Neural cell (in vitro differentiated cells): Measurements from ENCODE around the gene MCCD1. TPM values are rescaled to one million over a fixed set of nuclear protein-coding genes. Genes with fewer than 3 reads are reported as not detected.

Experiments used
- H2AFZ ChIP-seq: fragments of 200-600, 300-800 bp; sonication (generic), shearing (Covaris generic); 2 replicates; pipeline ENCODE4 v1.6.0; 2014; ENCODE audit warnings: low read depth, mild to moderate bottlenecking, antibody characterized with exemption, low read length, moderate library complexity
- H3F3A ChIP-seq: fragments of 200-600 bp; shearing (Covaris generic); 2 replicates; pipeline ENCODE4 v1.6.1; 2016; ENCODE audit warnings: mild to moderate bottlenecking, moderate library complexity, mixed read lengths, antibody characterized with exemption, low read length; ENCODE audit not compliant: insufficient read depth, poor library complexity, severe bottlenecking
- H3K27ac ChIP-seq: fragments of 200-600, 300-800 bp; sonication (generic), shearing (Covaris generic); 2 replicates; pipeline ENCODE4 v1.5.1; 2014; ENCODE audit warnings: mild to moderate bottlenecking, low read length, moderate library complexity
- H3K27me3 ChIP-seq: fragments of 300-800, 200-600 bp; sonication (generic), shearing (Covaris generic); 2 replicates; pipeline ENCODE4 v1.6.0; 2014; ENCODE audit warnings: mild to moderate bottlenecking, low read depth, low read length, moderate library complexity; ENCODE audit not compliant: insufficient read depth
- H3K36me3 ChIP-seq: fragments of 300-800, 200-600 bp; sonication (generic), shearing (Covaris generic); 2 replicates; pipeline ENCODE4 v1.5.1; 2014; ENCODE audit warnings: mild to moderate bottlenecking, antibody characterized with exemption, low read length, moderate library complexity; ENCODE audit not compliant: insufficient read depth
- H3K4me2 ChIP-seq: fragments of 300-800, 200-600 bp; sonication (generic), shearing (Covaris generic); 2 replicates; pipeline ENCODE4 v1.6.0; 2014; ENCODE audit warnings: mild to moderate bottlenecking, low read length
- H3K4me3 ChIP-seq: fragments of 300-800, 200-600 bp; sonication (generic), shearing (Covaris generic); 2 replicates; pipeline ENCODE4 v1.5.1; 2014; ENCODE audit warnings: mild to moderate bottlenecking, low read length, moderate library complexity
- H3K79me2 ChIP-seq: fragments of 200-600 bp; shearing (Covaris generic); replicated peaks from 2 replicates; pipeline ENCODE4 v1.6.0; 2014; ENCODE audit warnings: mild to moderate bottlenecking, low read length, moderate library complexity; ENCODE audit not compliant: insufficient read depth
- H3K9ac ChIP-seq: fragments of 300-800, 200-600 bp; sonication (generic), shearing (Covaris generic); 2 replicates; pipeline ENCODE4 v1.6.1; 2016; ENCODE audit warnings: mild to moderate bottlenecking, low read length, mixed read lengths
- H3K9me2 ChIP-seq: fragments of 200-600 bp; shearing (Covaris generic); 2 replicates; pipeline ENCODE4 v1.6.1; 2016; ENCODE audit warnings: mild to moderate bottlenecking, low read length, mixed read lengths; ENCODE audit not compliant: insufficient read depth
- H3K9me3 ChIP-seq: fragments of 200-600, 300-800 bp; sonication (generic), shearing (Covaris generic); 2 replicates; pipeline ENCODE4 v1.6.1; 2016; ENCODE audit warnings: mild to moderate bottlenecking, mixed run types, low read length, moderate library complexity, mixed read lengths
- H4K20me1 ChIP-seq: fragments of 200-600 bp; shearing (Covaris generic); 2 replicates; pipeline ENCODE4 v1.6.1; 2016; ENCODE audit warnings: mild to moderate bottlenecking, mixed run types; ENCODE audit not compliant: insufficient read depth
- EP300 ChIP-seq: fragments of 450-650 bp; conservative IDR thresholded peaks from 2 replicates; pipeline ENCODE4 v1.6.1; 2014; ENCODE audit warnings: antibody characterized with exemption, mild to moderate bottlenecking, moderate library complexity; ENCODE audit not compliant: poor library complexity, severe bottlenecking
- EZH2 ChIP-seq: fragments of 200-600, 300-800 bp; shearing (Covaris generic), sonication (generic); IDR thresholded peaks from 2 replicates; pipeline ENCODE4 v1.6.1; 2014; ENCODE audit warnings: antibody characterized with exemption, low read length, borderline replicate concordance, mild to moderate bottlenecking; ENCODE audit not compliant: insufficient read depth, poor library complexity, severe bottlenecking
- MXI1 ChIP-seq: fragments of 450-650 bp; conservative IDR thresholded peaks from 2 replicates; pipeline ENCODE4 v1.6.1; 2014; ENCODE audit warnings: antibody characterized with exemption, mild to moderate bottlenecking; ENCODE audit not compliant: poor library complexity, severe bottlenecking
- POLR2AphosphoS5 ChIP-seq: IDR thresholded peaks from 2 replicates; pipeline ENCODE4 v1.6.1; 2012
- RAD21 ChIP-seq: fragments of 450-650 bp; conservative IDR thresholded peaks from 2 replicates; pipeline ENCODE4 v1.6.1; 2014; ENCODE audit warnings: antibody characterized with exemption, mild to moderate bottlenecking, moderate library complexity
- SMC3 ChIP-seq: fragments of 450-650 bp; conservative IDR thresholded peaks from 2 replicates; pipeline ENCODE4 v1.6.1; 2014; ENCODE audit warnings: antibody characterized with exemption, mild to moderate bottlenecking, moderate library complexity; ENCODE audit not compliant: poor library complexity
- TAF1 ChIP-seq: IDR thresholded peaks from 2 replicates; pipeline ENCODE4 v1.6.1; 2012; ENCODE audit warnings: low read depth
- polyA plus RNA-seq: library from polyadenylated mRNA; depleted of rRNA; stranded (reverse); fragments of >200 nt; gene quantifications from 2 replicates; pipeline ENCODE4 v1.2.3, GENCODE V29; 2014
- TF ChIP-seq, protein P1 (sequence below): IDR thresholded peaks from 2 replicates; pipeline ENCODE4 v1.6.1; 2012; ENCODE audit warnings: borderline replicate concordance
- TF ChIP-seq, protein P2 (sequence below): fragments of 450-650 bp; IDR thresholded peaks from 2 replicates; pipeline ENCODE4 v1.5.1; 2014; ENCODE audit warnings: antibody characterized with exemption, mild to moderate bottlenecking, moderate library complexity; ENCODE audit not compliant: poor library complexity, severe bottlenecking

MCCD1 gene
- polyA plus RNA-seq, 1 donor from 2014 or later = not detected

DNA sequence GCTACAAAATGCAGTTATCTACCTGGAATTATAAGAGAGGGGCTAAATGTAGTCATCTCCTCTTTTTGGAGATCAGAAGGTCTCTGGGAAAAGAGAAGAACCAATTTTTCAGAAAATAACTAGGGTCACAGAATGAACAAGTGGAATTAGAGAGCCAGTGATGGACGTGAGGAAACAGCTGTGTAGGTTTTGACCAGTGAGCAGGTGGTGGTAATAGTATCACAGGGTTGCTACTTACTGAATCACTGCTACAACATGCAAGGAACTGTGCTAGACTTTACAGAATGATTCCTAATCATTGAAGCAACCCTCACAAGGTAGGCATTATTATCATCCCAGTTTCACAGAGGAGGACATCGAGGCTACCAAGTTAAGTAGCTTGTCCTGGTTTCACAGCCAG lies 15.9 kb downstream of the MCCD1 start:
- no peaks in the 10 kb centered on the region for H3K9me3 ChIP-seq
- H3K9me2 ChIP-seq = no peaks in the 10 kb centered on the region
- H4K20me1 ChIP-seq = peaks cover 9% of the 10 kb centered on the region
- TF ChIP-seq MXI1 = no peak
- no peak overlapping the region for H3K27ac ChIP-seq
- H3K27me3 ChIP-seq = no peaks in the 10 kb centered on the region
- H3K4me3 ChIP-seq = peak overlapping the region; percentile 69
- no peak overlapping the region for H2AFZ ChIP-seq
- H3K4me2 ChIP-seq = no peak overlapping the region
- H3K36me3 ChIP-seq = peaks cover 7% of the 10 kb centered on the region
- no peaks in the 10 kb centered on the region for H3F3A ChIP-seq
- peak overlapping the region; percentile 80 for H3K9ac ChIP-seq
- H3K79me2 ChIP-seq = peaks cover 68% of the 10 kb centered on the region

DNA sequence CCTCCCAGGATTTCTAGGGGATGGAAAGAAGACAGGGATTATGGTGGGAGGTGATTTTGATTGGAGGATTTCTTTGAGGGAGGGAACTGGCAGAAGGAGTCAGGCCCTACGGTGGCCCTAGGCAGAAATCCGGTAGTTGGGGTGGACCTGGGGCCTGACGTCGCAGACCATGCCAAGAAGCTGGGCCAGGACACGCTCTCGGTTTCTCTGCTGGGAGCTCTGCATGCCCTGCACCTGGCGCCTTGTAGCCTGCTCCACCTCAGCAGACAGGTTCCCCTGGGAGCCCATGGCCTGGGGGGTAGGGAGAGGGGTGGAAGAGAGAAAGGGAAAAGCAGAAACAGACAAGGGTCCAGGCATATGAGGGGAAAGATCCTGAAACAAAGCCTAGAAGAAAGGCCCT lies 16.5 kb downstream of the MCCD1 start:
- peak overlapping the region; percentile 74 for H3K4me2 ChIP-seq
- peaks cover 7% of the 10 kb centered on the region for H3K36me3 ChIP-seq
- H4K20me1 ChIP-seq = peaks cover 7% of the 10 kb centered on the region
- H2AFZ ChIP-seq = no peak overlapping the region
- no peaks in the 10 kb centered on the region for H3K9me2 ChIP-seq
- peaks cover 61% of the 10 kb centered on the region for H3K79me2 ChIP-seq
- peak overlapping the region; percentile 93 for H3K27ac ChIP-seq
- H3K9me3 ChIP-seq = no peaks in the 10 kb centered on the region
- H3K4me3 ChIP-seq = peak overlapping the region; percentile 69
- H3K9ac ChIP-seq = peak overlapping the region; percentile 80
- no peaks in the 10 kb centered on the region for H3F3A ChIP-seq
- no peak for TF ChIP-seq TAF1
- TF ChIP-seq, protein P1, sequence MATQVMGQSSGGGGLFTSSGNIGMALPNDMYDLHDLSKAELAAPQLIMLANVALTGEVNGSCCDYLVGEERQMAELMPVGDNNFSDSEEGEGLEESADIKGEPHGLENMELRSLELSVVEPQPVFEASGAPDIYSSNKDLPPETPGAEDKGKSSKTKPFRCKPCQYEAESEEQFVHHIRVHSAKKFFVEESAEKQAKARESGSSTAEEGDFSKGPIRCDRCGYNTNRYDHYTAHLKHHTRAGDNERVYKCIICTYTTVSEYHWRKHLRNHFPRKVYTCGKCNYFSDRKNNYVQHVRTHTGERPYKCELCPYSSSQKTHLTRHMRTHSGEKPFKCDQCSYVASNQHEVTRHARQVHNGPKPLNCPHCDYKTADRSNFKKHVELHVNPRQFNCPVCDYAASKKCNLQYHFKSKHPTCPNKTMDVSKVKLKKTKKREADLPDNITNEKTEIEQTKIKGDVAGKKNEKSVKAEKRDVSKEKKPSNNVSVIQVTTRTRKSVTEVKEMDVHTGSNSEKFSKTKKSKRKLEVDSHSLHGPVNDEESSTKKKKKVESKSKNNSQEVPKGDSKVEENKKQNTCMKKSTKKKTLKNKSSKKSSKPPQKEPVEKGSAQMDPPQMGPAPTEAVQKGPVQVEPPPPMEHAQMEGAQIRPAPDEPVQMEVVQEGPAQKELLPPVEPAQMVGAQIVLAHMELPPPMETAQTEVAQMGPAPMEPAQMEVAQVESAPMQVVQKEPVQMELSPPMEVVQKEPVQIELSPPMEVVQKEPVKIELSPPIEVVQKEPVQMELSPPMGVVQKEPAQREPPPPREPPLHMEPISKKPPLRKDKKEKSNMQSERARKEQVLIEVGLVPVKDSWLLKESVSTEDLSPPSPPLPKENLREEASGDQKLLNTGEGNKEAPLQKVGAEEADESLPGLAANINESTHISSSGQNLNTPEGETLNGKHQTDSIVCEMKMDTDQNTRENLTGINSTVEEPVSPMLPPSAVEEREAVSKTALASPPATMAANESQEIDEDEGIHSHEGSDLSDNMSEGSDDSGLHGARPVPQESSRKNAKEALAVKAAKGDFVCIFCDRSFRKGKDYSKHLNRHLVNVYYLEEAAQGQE = no peak
- no peak for TF ChIP-seq POLR2AphosphoS5
- no peak for TF ChIP-seq RAD21
- TF ChIP-seq MXI1 = no peak
- no peak for TF ChIP-seq EZH2
- no peak for TF ChIP-seq EP300
- TF ChIP-seq, protein P2, sequence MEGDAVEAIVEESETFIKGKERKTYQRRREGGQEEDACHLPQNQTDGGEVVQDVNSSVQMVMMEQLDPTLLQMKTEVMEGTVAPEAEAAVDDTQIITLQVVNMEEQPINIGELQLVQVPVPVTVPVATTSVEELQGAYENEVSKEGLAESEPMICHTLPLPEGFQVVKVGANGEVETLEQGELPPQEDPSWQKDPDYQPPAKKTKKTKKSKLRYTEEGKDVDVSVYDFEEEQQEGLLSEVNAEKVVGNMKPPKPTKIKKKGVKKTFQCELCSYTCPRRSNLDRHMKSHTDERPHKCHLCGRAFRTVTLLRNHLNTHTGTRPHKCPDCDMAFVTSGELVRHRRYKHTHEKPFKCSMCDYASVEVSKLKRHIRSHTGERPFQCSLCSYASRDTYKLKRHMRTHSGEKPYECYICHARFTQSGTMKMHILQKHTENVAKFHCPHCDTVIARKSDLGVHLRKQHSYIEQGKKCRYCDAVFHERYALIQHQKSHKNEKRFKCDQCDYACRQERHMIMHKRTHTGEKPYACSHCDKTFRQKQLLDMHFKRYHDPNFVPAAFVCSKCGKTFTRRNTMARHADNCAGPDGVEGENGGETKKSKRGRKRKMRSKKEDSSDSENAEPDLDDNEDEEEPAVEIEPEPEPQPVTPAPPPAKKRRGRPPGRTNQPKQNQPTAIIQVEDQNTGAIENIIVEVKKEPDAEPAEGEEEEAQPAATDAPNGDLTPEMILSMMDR = no peak
- TF ChIP-seq SMC3 = no peak
- no peaks in the 10 kb centered on the region for H3K27me3 ChIP-seq

DNA sequence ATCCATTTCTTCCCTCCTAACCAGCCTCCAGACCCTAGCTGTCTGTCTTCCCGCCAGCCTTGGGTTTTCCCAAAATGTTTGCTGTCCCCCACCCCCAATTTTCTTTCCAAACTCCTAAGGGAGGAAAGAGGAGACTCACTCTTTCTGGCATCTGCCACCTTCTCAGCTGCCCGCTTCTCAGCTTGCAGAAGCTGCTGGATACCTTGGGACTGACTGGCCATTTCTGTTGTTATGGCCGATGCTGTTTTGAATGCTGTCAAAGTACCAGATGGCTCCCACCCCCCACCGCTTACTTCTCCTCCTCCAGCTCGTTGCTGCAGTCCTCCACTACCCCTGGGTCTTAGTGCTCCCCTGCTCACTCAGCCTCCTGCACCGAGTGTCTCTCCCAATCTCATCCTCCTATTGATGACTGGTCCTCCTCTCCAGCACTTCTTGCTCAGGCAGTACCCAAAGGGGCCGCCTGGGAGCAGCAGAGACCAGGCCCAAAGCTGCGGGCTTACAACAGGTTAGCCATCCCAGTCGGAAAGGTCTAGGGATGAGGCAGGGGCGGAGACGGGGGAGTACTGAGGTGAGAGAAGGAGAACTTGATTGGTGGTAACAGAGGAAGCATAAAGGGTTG lies 17.7 kb downstream of the MCCD1 start, which contains the start of gene ATP6V1G2:
Gene ATP6V1G2 (minus strand): TSS at position 270 of the 619 bp plus-strand sequence. CDS start 49 bp downstream, at position 221.
- peak within 1 kb of the TSS; percentile 69 for H3K4me3 ChIP-seq
- peak within 1 kb of the TSS; percentile 53 for H2AFZ ChIP-seq
- no peaks in the 10 kb centered on the region for H3F3A ChIP-seq
- H3K4me2 ChIP-seq = peak within 1 kb of the TSS; percentile 74
- TF ChIP-seq, protein P2 = peak; percentile 100
- TF ChIP-seq SMC3 = peak; percentile 94
- peak; percentile 77 for TF ChIP-seq POLR2AphosphoS5
- peak; percentile 100 for TF ChIP-seq RAD21
- no peak for TF ChIP-seq EZH2
- TF ChIP-seq EP300 = peak; percentile 66
- peak; percentile 44 for TF ChIP-seq TAF1
- TF ChIP-seq, protein P1 = no peak
- TF ChIP-seq MXI1 = peak; percentile 79
- peak within 1 kb of the TSS; percentile 80 for H3K9ac ChIP-seq
- H3K9me2 ChIP-seq = no peaks in the 10 kb centered on the region
- H3K79me2 ChIP-seq = peaks cover 50% of the 10 kb centered on the region
- peaks cover 7% of the 10 kb centered on the region for H3K36me3 ChIP-seq
- H3K27me3 ChIP-seq = no peaks in the 10 kb centered on the region
- no peaks in the 10 kb centered on the region for H4K20me1 ChIP-seq
- no peaks in the 10 kb centered on the region for H3K9me3 ChIP-seq
- H3K27ac ChIP-seq = peak within 1 kb of the TSS; percentile 93
